Testis (tissue), 3 donors: ENCODE data around the gene ABHD12B. TPM values are rescaled to one million over a fixed set of nuclear protein-coding genes. Genes with fewer than 3 reads are reported as not detected.

Experiments
- DNase-seq: peaks from one replicate; pipeline ENCODE4 v3.0.0-alpha.2; 2019
- H3K27ac ChIP-seq, 2 donors: fragments of 200-600 bp; sonication (generic); one replicate each; pipeline ENCODE4 v1.5.1; 2019
- H3K27me3 ChIP-seq: fragments of 200-600 bp; sonication (generic); one replicate; pipeline ENCODE4 v1.5.1; 2019
- H3K36me3 ChIP-seq: fragments of 200-600 bp; sonication (generic); one replicate; pipeline ENCODE4 v1.5.1; 2017; ENCODE audit warnings: low read depth; ENCODE audit errors: missing control alignments
- H3K4me1 ChIP-seq: fragments of 200-600 bp; sonication (generic); one replicate; pipeline ENCODE4 v1.5.1; 2019
- H3K4me3 ChIP-seq, 2 donors: fragments of 200-600 bp; sonication (generic); one replicate each; pipeline ENCODE4 v1.5.1; 2017 to 2019
- H3K9me3 ChIP-seq: fragments of 200-600 bp; sonication (generic); one replicate; pipeline ENCODE4 v1.5.1; 2017
- CTCF ChIP-seq, 3 experiments: fragments of 450-650 bp in 2 of 3; fragments of 200-600 bp in 1 of 3; sonication (generic) in 1 of 3; IDR thresholded peaks; one replicate each; pipeline ENCODE4 v1.5.1; 2016 to 2019; ENCODE audit warnings: antibody characterized with exemption in 3 of 3, mild to moderate bottlenecking in 2 of 3, moderate library complexity in 1 of 3
- POLR2A ChIP-seq: fragments of 450-650 bp; IDR thresholded peaks from one replicate; pipeline ENCODE4 v1.6.1; 2017; ENCODE audit warnings: antibody characterized with exemption, mild to moderate bottlenecking, moderate library complexity
- WGBS, 2 donors: methylation state at CpG; one replicate each; pipeline ENCODE4 v1.1.5; 2018; 5-methylcytosine and 5-hydroxymethylcytosine counted together
- intact Hi-C: fragments of 100-400 bp; cut with DNase I; formaldehyde crosslinking; loops from one replicate; pipeline ENCODE4 v1.15.1; 2023; ENCODE audit warnings: low total_unique reads
- polyA plus RNA-seq: library from polyadenylated mRNA; stranded (reverse); fragments of 350-450 nt; fragmentation: Illumina TruSeq; extraction: RNeasy Lipid Tissue Mini Kit (QIAGEN cat#74804); gene quantifications from one replicate; pipeline ENCODE4 v1.2.3, GENCODE V29; 2014; ENCODE audit warnings: low read depth, low replicate concordance; ENCODE audit not compliant: insufficient read depth
- total RNA-seq, 2 donors: library from RNA; depleted of rRNA; stranded (reverse); fragments of >200 nt; gene quantifications; one replicate each; pipeline ENCODE4 v1.2.3, GENCODE V29; 2016

The ABHD12B gene
- total and polyA plus RNA-seq, 3 donors from 2014 or later = 0.37 to 3.0 TPM; not detected in 1

- H3K27ac ChIP-seq = no peak overlapping the region
- DNase-seq = no peak
- no peak for TF ChIP-seq CTCF (IDR thresholded peaks at IDR 0.05)
- TF ChIP-seq POLR2A = no peak
- H3K4me1 ChIP-seq = no peaks in the 10 kb centered on the region
- 80 to 85% methylated on average over 4 of the region's 4 CpGs for WGBS, 2 donors
- intact Hi-C loops = no loop called here
- no peaks in the 10 kb centered on the region for H3K27me3 ChIP-seq
- H3K9me3 ChIP-seq = no peaks in the 10 kb centered on the region
- no peaks in the 10 kb centered on the region for H3K36me3 ChIP-seq
- H3K4me3 ChIP-seq = no peak overlapping the region
Observed at GRCh38 chr14:50862036-50862570, 9.8 kb upstream of the ABHD12B start.

DNA sequence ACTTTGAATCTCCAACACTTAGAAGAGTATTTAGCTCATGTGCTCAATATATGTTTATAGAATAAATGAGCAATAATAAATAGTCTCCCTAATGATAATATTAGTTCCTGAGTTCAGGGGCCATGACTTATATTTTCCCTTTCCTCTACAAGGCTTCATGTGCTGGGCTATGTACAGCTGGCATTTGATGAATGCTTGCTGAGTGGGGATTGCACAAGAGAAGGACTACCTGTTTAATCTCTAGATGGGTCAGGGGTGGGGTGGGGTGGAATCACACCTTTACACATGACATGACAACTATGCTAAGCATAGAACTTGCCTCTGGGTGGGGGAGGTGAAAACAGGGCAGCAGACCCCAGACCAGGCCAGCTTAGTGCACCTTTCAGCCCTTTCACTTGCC is 7.6 kb upstream of the ABHD12B start:
- TF ChIP-seq CTCF (IDR thresholded peaks at IDR 0.05) (no peak), POLR2A (no peak)
- H3K27ac ChIP-seq = no peak overlapping the region
- DNase-seq = no peak
- intact Hi-C loops = no loop called here
- no peaks in the 10 kb centered on the region for H3K36me3 ChIP-seq
- H3K27me3 ChIP-seq = no peaks in the 10 kb centered on the region
- no peaks in the 10 kb centered on the region for H3K9me3 ChIP-seq
- H3K4me1 ChIP-seq = no peaks in the 10 kb centered on the region
- no peak overlapping the region for H3K4me3 ChIP-seq

- Histone ChIP-seq H3K27me3 (no peaks in the 10 kb centered on the region), H3K4me3 (no peak overlapping the region), H3K4me1 (no peaks in the 10 kb centered on the region), H3K9me3 (no peaks in the 10 kb centered on the region), H3K27ac (no peak overlapping the region), H3K36me3 (no peaks in the 10 kb centered on the region)
- WGBS, 2 donors = 82 to 89% methylated on average over 5 of the region's 5 CpGs
- TF ChIP-seq POLR2A (no peak), CTCF (IDR thresholded peaks at IDR 0.05) (no peak)
- no peak for DNase-seq
- intact Hi-C loops = no loop called here
Observed at GRCh38 chr14:50864946-50865345, 6.9 kb upstream of the ABHD12B start.

DNA sequence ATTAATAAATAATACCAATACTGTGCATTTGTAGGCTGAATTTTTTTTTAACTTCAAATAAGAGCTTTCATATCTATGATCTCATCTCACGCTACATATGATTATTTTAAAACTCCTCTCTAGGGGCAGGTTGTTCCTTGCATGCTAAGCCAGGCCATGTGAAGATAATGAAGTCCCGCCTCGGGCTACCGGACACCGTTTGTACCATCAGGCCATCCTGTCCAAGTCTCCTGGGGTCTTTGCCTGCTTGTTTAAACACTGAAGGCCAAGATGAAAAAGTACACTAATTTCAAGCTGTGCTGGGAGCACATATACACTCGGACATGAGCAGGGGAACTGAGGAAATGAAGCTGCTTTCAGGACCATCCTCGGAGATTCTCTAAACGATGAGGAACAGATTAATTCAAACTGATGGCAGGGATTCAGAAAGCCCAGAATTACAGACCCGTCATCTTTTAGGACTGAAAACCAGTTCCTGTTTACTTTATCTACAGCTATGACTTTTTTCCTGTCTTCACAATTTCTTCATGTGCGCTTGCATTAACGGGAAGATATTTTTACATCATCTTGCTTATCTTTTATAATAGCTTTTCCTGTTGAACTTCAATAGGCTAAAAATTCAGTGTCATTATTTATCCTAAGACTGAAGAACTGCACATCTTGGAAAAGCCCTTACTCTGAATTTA is 6.3 kb upstream of the ABHD12B start:
- Histone ChIP-seq H3K36me3 (no peaks in the 10 kb centered on the region), H3K27me3 (no peaks in the 10 kb centered on the region), H3K4me3 (no peak overlapping the region), H3K27ac (no peak overlapping the region), H3K4me1 (no peaks in the 10 kb centered on the region), H3K9me3 (no peaks in the 10 kb centered on the region)
- WGBS, 2 donors = 70 to 77% methylated on average over 11 of the region's 11 CpGs
- intact Hi-C loops = no loop called here
- DNase-seq = no peak
- no peak for TF ChIP-seq POLR2A
- no peak for TF ChIP-seq CTCF (IDR thresholded peaks at IDR 0.05)

DNA sequence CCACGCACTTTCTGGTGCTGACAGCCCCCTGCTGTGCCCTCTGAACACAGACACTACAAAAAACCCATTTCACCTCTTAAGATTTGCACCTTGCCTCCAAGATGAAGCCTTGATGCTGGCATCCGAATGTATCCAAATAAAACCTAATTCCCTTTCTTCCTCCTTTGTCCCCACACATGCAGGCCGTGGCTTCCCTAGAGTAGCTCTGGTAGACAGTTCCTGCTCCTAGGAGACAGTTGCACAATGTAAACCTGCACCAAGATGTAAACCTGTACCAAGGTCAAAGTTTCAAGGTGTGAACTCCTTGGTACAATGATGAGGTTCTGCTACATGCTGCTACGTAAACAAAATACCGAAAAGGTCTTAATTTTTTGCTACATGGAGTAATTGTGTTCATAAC is 625 bp upstream of the ABHD12B start:
- 74 to 81% methylated on average over 5 of the region's 5 CpGs for WGBS, 2 donors
- H3K27me3 ChIP-seq = no peaks in the 10 kb centered on the region

More for the DNA sequence above, 625 bp upstream of the ABHD12B start:
- Histone ChIP-seq H3K4me3 (no peak overlapping the region), H3K27ac (no peak overlapping the region), H3K9me3 (no peaks in the 10 kb centered on the region), H3K4me1 (peaks cover 3% of the 10 kb centered on the region), H3K36me3 (no peaks in the 10 kb centered on the region)
- no peak for DNase-seq
- intact Hi-C loops = no loop called here
- TF ChIP-seq CTCF (IDR thresholded peaks at IDR 0.05) = no peak
- TF ChIP-seq POLR2A = no peak
